ENCODE data around the gene PCSK5. TPM values are rescaled to one million over a fixed set of nuclear protein-coding genes. Genes with fewer than 3 reads are reported as not detected.

PCSK5 gene
- total RNA-seq, 1 experiment from 2014 or later: 7.5 TPM

- no peak overlapping the region for H3K14ac ChIP-seq (ENCODE audit: insufficient read depth, low read length)
- no peak overlapping the region for H2AK5ac ChIP-seq (ENCODE audit: insufficient read length, low read length)
- no peak overlapping the region for H3K4me3 Mint-ChIP-seq
Measured at GRCh38 chr9:76245518-76245917, 355.0 kb downstream of the PCSK5 start.

More at GRCh38 chr9:76245518-76245917, 355.0 kb downstream of the PCSK5 start:
- Histone ChIP-seq H4K91ac (ENCODE audit: insufficient read length, low read depth, low read length) (no peak overlapping the region), H4K20me1 (ENCODE audit: control insufficient read depth, insufficient read depth, insufficient read length) (no peaks in the 10 kb centered on the region), H3K18ac (ENCODE audit: insufficient read length, low read depth, low read length) (no peak overlapping the region), H3K9me3 (ENCODE audit: control insufficient read depth, low read depth, low read length) (no peaks in the 10 kb centered on the region), H4K8ac (replicated peaks; ENCODE audit: insufficient read length, low read depth, low read length) (no peak overlapping the region), H2BK12ac (ENCODE audit: insufficient read length, low read depth, low read length) (no peak overlapping the region), H3K79me2 (ENCODE audit: insufficient read depth, low read length) (no peaks in the 10 kb centered on the region), H3K23me2 (ENCODE audit: insufficient read length, low read depth, low read length, poor library complexity, severe bottlenecking) (no peaks in the 10 kb centered on the region), H2AFZ (ENCODE audit: low read length) (no peak overlapping the region), H3K4me2 (ENCODE audit: insufficient read depth, insufficient read length, low read length) (no peak overlapping the region), H3K9ac (ENCODE audit: extremely low read depth, insufficient read length, low read length) (no peak overlapping the region), H3K4me1 (ENCODE audit: insufficient read depth, low read length) (no peaks in the 10 kb centered on the region), H3K79me1 (ENCODE audit: insufficient read depth, low read depth, low read length, poor library complexity, severe bottlenecking) (no peaks in the 10 kb centered on the region), H2BK5ac (ENCODE audit: insufficient read length, low read length) (no peak overlapping the region), H2BK20ac (ENCODE audit: low read depth, low read length, poor library complexity, severe bottlenecking) (no peak overlapping the region), H2BK15ac (ENCODE audit: low read depth, low read length) (no peak overlapping the region), H4K5ac (ENCODE audit: insufficient read length, low read depth, low read length) (no peak overlapping the region), H3K23ac (ENCODE audit: insufficient read length, low read depth, low read length) (no peak overlapping the region), H3K4ac (ENCODE audit: low read depth, low read length) (no peak overlapping the region), H3K27me3 (ENCODE audit: insufficient read depth, low read length) (no peaks in the 10 kb centered on the region), H2BK120ac (ENCODE audit: low read depth, low read length, poor library complexity, severe bottlenecking) (no peak overlapping the region), H3K27ac (ENCODE audit: insufficient read length, low read depth, low read length) (no peak overlapping the region), H3T11ph (ENCODE audit: low read length) (no peak overlapping the region), H3K56ac (ENCODE audit: insufficient read length, low read depth, low read length) (no peak overlapping the region)
- Mint-ChIP-seq H3K27me3 (ENCODE audit: low read depth) (no peaks in the 10 kb centered on the region; the same call in 1 of the 2 replicates), H3K9me3 (no peaks in the 10 kb centered on the region), H3K27ac (no peak overlapping the region), H3K4me1 (no peaks in the 10 kb centered on the region), H3K36me3 (ENCODE audit: insufficient read depth in 1 of 3, low read depth in 3 of 3) (no peaks in the 10 kb centered on the region; a peak in 1 of 7 replicates)
- DNase-seq: no peak
- TF ChIP-seq CTCF (conservative IDR thresholded peaks at IDR 0.05): no peak
- WGBS (ENCODE audit: extremely low coverage, insufficient read length, low lambda C conversion rate): 100% methylated on average over 1 of the region's 1 CpG

Measured in H9 (cell line).